PC-9 (cell line): ENCODE data around the gene USP46.

Experiments
- EZH2 ChIP-seq: fragments of 200-600 bp; sonication (generic); IDR thresholded peaks from 2 replicates; pipeline ENCODE4 v1.8.0; 2017; ENCODE audit warnings: antibody characterized with exemption, low read depth
- TF ChIP-seq, protein P1 (sequence below): fragments of 200-600 bp; sonication (generic); conservative IDR thresholded peaks from 2 replicates; pipeline ENCODE4 v1.6.1; 2017; ENCODE audit warnings: mixed run types, antibody characterized with exemption, mild to moderate bottlenecking, moderate library complexity

DNA sequence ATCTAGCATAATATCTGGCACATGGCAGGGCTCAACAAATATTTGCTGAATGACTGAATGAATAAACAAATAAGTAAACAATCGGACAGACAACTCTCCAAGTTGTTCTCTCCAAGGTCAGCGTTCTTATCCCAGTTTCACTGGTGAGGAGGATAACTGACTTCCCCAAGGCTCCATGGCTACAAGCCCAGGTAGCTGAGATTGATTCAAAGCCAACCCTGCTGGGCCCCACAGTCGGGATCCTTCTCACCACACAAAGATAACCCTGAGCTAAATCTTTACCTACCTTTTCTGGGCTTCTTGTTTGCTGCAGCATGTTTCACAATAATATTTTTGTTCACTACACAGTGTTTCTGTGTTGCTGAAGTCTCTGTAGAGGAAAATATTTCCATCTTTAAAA lies 54.9 kb downstream of the USP46 start:
- TF ChIP-seq, protein P1, sequence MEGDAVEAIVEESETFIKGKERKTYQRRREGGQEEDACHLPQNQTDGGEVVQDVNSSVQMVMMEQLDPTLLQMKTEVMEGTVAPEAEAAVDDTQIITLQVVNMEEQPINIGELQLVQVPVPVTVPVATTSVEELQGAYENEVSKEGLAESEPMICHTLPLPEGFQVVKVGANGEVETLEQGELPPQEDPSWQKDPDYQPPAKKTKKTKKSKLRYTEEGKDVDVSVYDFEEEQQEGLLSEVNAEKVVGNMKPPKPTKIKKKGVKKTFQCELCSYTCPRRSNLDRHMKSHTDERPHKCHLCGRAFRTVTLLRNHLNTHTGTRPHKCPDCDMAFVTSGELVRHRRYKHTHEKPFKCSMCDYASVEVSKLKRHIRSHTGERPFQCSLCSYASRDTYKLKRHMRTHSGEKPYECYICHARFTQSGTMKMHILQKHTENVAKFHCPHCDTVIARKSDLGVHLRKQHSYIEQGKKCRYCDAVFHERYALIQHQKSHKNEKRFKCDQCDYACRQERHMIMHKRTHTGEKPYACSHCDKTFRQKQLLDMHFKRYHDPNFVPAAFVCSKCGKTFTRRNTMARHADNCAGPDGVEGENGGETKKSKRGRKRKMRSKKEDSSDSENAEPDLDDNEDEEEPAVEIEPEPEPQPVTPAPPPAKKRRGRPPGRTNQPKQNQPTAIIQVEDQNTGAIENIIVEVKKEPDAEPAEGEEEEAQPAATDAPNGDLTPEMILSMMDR = no peak
- TF ChIP-seq EZH2 = no peak
